ENCODE results near the gene DLGAP1.
"Not testable (repeated sequence)": the region's sequence is repeated elsewhere in the genome, so short reads cannot be mapped to it uniquely, and the experiment has no call there.

The DLGAP1 gene

DNA sequence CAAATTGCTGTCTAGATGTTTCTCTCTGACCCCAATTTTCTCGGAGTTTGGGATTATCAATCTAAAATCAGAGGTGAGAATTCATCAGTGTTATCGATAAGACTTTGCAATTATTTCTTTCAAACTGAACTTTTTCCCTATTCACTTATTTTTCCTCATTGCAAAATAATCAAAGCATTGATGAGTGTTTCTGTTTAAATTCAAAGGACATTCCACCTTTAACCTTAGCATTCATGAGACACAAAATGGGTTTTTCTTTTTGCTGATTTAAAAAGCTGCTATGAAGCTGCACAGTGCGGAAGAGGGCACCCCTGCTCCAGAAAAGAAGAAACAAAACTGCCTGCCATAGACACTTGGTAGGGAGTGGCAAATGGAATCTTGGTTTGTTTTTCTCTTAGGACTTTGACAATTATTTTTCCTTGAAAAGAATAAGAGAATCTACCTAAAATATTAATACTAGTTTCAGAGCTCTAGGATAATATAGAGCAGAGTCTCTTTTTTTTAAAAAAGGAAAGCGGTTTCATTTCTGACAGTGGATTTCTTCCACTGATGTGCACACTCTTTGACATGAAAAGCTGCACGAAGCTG, 801.8 kb downstream of the DLGAP1 start:
- Histone ChIP-seq H3K27ac (no peak overlapping the region), H3K9me3 (no peaks in the 10 kb centered on the region), H3K27me3 (no peaks in the 10 kb centered on the region), H3K4me3 (ENCODE audit: low read depth in 1 of 2, low read length in 1 of 2) (no peak overlapping the region), H3K4me1 (ENCODE audit: control insufficient read depth in 1 of 2, insufficient read depth in 1 of 2, low read depth in 1 of 2, low read length in 1 of 2) (peaks cover 0 to 6% of the 10 kb centered on the region in 2 experiments), H3K36me3 (no peaks in the 10 kb centered on the region)
- TF ChIP-seq, protein P1, sequence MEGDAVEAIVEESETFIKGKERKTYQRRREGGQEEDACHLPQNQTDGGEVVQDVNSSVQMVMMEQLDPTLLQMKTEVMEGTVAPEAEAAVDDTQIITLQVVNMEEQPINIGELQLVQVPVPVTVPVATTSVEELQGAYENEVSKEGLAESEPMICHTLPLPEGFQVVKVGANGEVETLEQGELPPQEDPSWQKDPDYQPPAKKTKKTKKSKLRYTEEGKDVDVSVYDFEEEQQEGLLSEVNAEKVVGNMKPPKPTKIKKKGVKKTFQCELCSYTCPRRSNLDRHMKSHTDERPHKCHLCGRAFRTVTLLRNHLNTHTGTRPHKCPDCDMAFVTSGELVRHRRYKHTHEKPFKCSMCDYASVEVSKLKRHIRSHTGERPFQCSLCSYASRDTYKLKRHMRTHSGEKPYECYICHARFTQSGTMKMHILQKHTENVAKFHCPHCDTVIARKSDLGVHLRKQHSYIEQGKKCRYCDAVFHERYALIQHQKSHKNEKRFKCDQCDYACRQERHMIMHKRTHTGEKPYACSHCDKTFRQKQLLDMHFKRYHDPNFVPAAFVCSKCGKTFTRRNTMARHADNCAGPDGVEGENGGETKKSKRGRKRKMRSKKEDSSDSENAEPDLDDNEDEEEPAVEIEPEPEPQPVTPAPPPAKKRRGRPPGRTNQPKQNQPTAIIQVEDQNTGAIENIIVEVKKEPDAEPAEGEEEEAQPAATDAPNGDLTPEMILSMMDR (IDR thresholded peaks at IDR 0.05): no peak

DNA sequence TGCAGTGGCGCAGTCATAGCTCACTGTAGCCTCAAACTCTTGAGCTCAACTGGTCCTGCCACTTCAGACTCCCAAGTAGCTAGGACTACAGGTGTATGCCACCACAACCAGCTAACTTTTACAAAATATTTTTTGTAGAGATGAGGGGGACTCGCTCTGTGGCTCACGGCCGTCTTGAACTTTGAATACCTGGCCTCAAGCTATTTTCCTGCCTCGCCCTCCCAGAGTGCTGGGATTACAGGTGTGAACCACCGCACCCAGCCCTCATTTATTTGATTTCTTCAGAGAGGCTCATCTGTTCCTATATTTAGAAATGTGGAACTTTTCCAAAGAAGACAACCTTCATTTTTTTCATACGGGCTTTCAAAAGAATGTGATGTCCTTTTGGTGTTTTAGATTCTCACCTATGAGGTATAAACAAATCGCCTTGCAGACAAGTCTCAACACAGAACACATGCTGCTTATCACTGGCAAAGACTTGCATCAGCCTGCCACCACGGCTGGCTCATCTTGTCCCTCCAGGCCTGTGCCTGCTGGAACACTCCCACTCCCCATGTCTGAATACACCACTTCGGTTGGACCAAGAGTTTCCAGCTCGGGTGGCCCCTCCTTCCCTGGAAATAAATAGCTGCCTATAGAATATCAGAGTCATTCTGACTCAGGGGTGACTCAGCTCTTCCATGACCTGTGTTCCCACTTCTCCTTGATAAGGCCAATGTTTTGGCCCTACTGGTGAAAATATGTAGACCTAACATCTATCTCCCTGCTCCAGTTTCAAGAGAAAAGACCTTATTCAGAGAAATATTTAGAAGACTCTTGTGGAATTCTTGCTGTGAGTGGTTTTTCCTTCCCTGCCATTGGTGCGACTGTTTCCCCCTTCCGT, 802.5 kb downstream of the DLGAP1 start:
- Histone ChIP-seq H3K27ac (no peak overlapping the region), H3K4me3 (ENCODE audit: low read depth in 1 of 2, low read length in 1 of 2) (no peak overlapping the region), H3K36me3 (no peaks in the 10 kb centered on the region), H3K4me1 (ENCODE audit: control insufficient read depth in 1 of 2, insufficient read depth in 1 of 2, low read depth in 1 of 2, low read length in 1 of 2) (peaks cover 0 to 6% of the 10 kb centered on the region in 2 experiments), H3K9me3 (no peaks in the 10 kb centered on the region), H3K27me3 (no peaks in the 10 kb centered on the region)
- TF ChIP-seq, protein P1 (IDR thresholded peaks at IDR 0.05): peak; percentile 7

DNA sequence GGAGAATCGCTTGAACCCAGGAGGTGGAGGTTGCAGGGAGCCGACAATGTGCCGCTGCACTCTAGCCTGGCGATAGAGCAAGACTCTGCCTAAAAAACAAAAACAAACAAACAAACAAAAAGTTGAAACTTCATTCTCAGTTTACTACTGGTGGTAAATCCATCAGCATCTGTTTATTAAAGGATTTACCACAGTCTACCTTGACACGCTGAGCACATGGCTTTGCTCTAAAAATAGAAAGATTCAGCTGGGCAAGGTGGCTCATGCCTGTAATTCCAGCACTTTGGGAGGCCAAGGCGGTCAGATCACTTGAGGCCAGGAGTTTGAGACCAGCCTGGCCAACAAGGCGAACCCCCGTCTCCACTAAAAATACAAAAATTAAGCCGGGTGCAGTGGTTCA, 803.8 kb downstream of the DLGAP1 start:
- H3K4me1 ChIP-seq (ENCODE audit: control insufficient read depth in 1 of 2, insufficient read depth in 1 of 2, low read depth in 1 of 2, low read length in 1 of 2): peaks cover 0 to 6% of the 10 kb centered on the region in 2 experiments
- H3K4me3 ChIP-seq (ENCODE audit: low read depth in 1 of 2, low read length in 1 of 2): no peak overlapping the region
- H3K9me3 ChIP-seq: no peaks in the 10 kb centered on the region
- no peaks in the 10 kb centered on the region for H3K27me3 ChIP-seq
- no peaks in the 10 kb centered on the region for H3K36me3 ChIP-seq
- TF ChIP-seq, protein P1 (IDR thresholded peaks at IDR 0.05): no peak
- no peak overlapping the region for H3K27ac ChIP-seq

DNA sequence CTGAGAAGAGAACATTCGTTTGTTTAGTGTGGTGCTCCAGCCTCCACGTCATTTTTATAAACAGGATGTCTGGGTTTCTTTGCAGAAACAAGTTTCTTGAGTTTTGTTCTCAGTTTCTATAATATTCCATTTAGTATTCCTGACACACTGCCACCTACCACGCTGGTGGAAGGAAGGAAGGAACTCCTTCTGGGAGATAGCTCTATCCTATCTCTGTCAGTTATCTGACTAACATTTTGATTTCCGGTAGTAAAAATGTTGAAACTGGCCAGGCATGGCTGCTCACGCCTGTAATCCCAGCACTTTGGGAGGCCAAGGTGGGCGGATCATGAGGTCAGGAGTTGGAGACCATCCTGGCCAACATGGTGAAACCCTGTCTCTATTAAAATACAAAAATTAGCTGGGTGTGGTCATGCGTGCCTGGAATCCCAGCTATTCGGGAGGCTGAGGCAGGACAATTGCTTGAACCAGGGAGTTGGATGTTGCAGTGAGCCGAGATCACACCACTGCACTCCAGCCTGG, 804.5 kb downstream of the DLGAP1 start:
- H3K9me3 ChIP-seq; H3K36me3 ChIP-seq; H3K27ac ChIP-seq; H3K4me1 ChIP-seq (ENCODE audit: control insufficient read depth in 1 of 2, insufficient read depth in 1 of 2, low read depth in 1 of 2, low read length in 1 of 2); H3K4me3 ChIP-seq (ENCODE audit: low read depth in 1 of 2, low read length in 1 of 2); H3K27me3 ChIP-seq: not testable (repeated sequence)

DNA sequence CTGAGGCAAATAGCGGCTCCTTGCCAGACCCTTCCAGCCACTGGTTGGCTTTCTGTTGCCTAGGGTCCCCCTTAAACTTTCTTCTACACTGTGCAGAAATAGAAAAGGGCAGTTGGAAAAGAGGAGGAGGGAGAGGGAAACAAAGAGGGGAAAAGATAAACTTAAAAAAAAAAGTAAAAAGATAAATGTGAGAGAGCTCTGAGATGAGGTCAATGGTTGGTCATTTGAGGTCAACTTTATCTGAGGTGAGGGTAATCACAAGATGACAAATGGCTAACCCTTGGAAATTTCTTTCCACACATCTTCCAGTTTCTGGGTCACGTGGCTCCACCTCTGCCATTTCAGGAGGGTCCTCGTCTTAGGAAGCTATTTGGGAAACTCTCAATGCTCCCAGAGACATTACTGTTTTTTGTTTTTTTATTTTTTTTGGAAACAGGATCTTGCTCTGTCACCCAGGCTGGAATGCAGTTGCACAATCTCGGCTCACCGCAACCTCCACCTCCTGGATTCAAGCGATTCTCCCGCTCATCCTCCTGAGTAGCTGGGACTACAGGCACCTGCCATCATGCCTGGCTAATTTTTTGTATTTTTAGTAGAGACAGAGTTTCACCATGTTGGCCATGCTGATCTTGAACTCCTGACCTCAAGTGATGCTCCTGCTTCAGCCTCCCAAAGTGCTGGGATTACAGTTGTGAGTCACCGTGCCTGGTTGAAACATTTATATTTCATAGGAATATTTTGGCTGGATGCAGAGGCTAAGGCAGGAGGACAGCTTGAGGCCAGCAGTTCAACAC, 805.3 kb downstream of the DLGAP1 start:
- TF ChIP-seq, protein P1 (IDR thresholded peaks at IDR 0.05): no peak
- no peaks in the 10 kb centered on the region for H3K27me3 ChIP-seq
- H3K27ac ChIP-seq: no peak overlapping the region
- no peak overlapping the region for H3K4me3 ChIP-seq (ENCODE audit: low read depth in 1 of 2, low read length in 1 of 2)
- H3K36me3 ChIP-seq: no peaks in the 10 kb centered on the region
- no peaks in the 10 kb centered on the region for H3K9me3 ChIP-seq
- peaks cover 0 to 12% of the 10 kb centered on the region in 2 experiments for H3K4me1 ChIP-seq (ENCODE audit: control insufficient read depth in 1 of 2, insufficient read depth in 1 of 2, low read depth in 1 of 2, low read length in 1 of 2)

All from neutrophil (primary cell).